Measurements from ENCODE around the gene POLA2. TPM values are rescaled to one million over a fixed set of nuclear protein-coding genes. Genes with fewer than 3 reads are reported as not detected.
"Not testable (repeated sequence)": the region's sequence is repeated elsewhere in the genome, so short reads cannot be mapped to it uniquely, and the experiment has no call there.

Gene POLA2
- total RNA-seq, 1 donor from 2014 or later: 32.4 TPM

GRCh38 chr11:65325435-65325834 lies 63.7 kb downstream of the POLA2 start:
- no peaks in the 10 kb centered on the region for H3K36me3 Mint-ChIP-seq
- no peak for TF ChIP-seq CTCF (conservative IDR thresholded peaks at IDR 0.05)
- H3K4me3 Mint-ChIP-seq: no peak overlapping the region
- DNase-seq (ENCODE audit: extremely low spot score, unreplicated experiment): no peak
- peaks cover 9% of the 10 kb centered on the region for H3K4me1 Mint-ChIP-seq (ENCODE audit: unreplicated experiment)
- no peak overlapping the region for H3K27ac Mint-ChIP-seq
- no peaks in the 10 kb centered on the region for H3K9me3 Mint-ChIP-seq
- H3K27me3 Mint-ChIP-seq: peaks cover 3% of the 10 kb centered on the region

GRCh38 chr11:65327021-65327420 lies 65.3 kb downstream of the POLA2 start:
- DNase-seq (ENCODE audit: extremely low spot score, unreplicated experiment): no peak
- H3K27ac Mint-ChIP-seq: no peak overlapping the region
- no peak overlapping the region for H3K4me3 Mint-ChIP-seq
- peaks cover 9% of the 10 kb centered on the region for H3K4me1 Mint-ChIP-seq (ENCODE audit: unreplicated experiment)
- peaks cover 3% of the 10 kb centered on the region for H3K27me3 Mint-ChIP-seq
- H3K9me3 Mint-ChIP-seq: no peaks in the 10 kb centered on the region
- TF ChIP-seq CTCF (conservative IDR thresholded peaks at IDR 0.05): no peak
- no peaks in the 10 kb centered on the region for H3K36me3 Mint-ChIP-seq

- Mint-ChIP-seq H3K27ac (peak overlapping the region; percentile 73), H3K36me3 (no peaks in the 10 kb centered on the region)
- no peak for DNase-seq (ENCODE audit: extremely low spot score, unreplicated experiment)
These were observed 67.7 kb downstream of the POLA2 start for GRCh38 chr11:65329478-65329877.

GRCh38 chr11:65329944-65330403 lies 68.2 kb downstream of the POLA2 start:
- Mint-ChIP-seq H3K4me3 (peak overlapping the region; percentile 31), H3K9me3 (no peaks in the 10 kb centered on the region), H3K4me1 (ENCODE audit: unreplicated experiment) (peaks cover 16% of the 10 kb centered on the region), H3K36me3 (no peaks in the 10 kb centered on the region), H3K27me3 (peaks cover 3% of the 10 kb centered on the region), H3K27ac (peak overlapping the region; percentile 73)
- TF ChIP-seq CTCF (conservative IDR thresholded peaks at IDR 0.05): peak; percentile 92
- peak; percentile 83 for DNase-seq (ENCODE audit: extremely low spot score, unreplicated experiment)

More at GRCh38 chr11:65329478-65329877, 67.7 kb downstream of the POLA2 start:
- no peak overlapping the region for H3K4me3 Mint-ChIP-seq
- peaks cover 3% of the 10 kb centered on the region for H3K27me3 Mint-ChIP-seq
- H3K9me3 Mint-ChIP-seq: no peaks in the 10 kb centered on the region
- no peak for TF ChIP-seq CTCF (conservative IDR thresholded peaks at IDR 0.05)
- peaks cover 11% of the 10 kb centered on the region for H3K4me1 Mint-ChIP-seq (ENCODE audit: unreplicated experiment)

GRCh38 chr11:65330544-65330943 lies 68.8 kb downstream of the POLA2 start:
- no peak for TF ChIP-seq CTCF (conservative IDR thresholded peaks at IDR 0.05)
- no peak for DNase-seq (ENCODE audit: extremely low spot score, unreplicated experiment)
- Mint-ChIP-seq H3K4me1 (ENCODE audit: unreplicated experiment) (peaks cover 21% of the 10 kb centered on the region), H3K4me3 (no peak overlapping the region), H3K9me3 (no peaks in the 10 kb centered on the region), H3K27ac (no peak overlapping the region), H3K27me3 (peaks cover 3% of the 10 kb centered on the region), H3K36me3 (no peaks in the 10 kb centered on the region)

GRCh38 chr11:65332591-65332990 lies 70.8 kb downstream of the POLA2 start:
- H3K4me3 Mint-ChIP-seq; H3K27me3 Mint-ChIP-seq; H3K36me3 Mint-ChIP-seq; H3K9me3 Mint-ChIP-seq; DNase-seq (ENCODE audit: extremely low spot score, unreplicated experiment); H3K27ac Mint-ChIP-seq: not testable (repeated sequence)
- peaks cover 22% of the 10 kb centered on the region for H3K4me1 Mint-ChIP-seq (ENCODE audit: unreplicated experiment)

Data from type B pancreatic cell (in vitro differentiated cells).